Measurements from ENCODE around the gene VIM. TPM values are rescaled to one million over a fixed set of nuclear protein-coding genes. Genes with fewer than 3 reads are reported as not detected.

Gene VIM
- total and polyA plus RNA-seq, 4 experiments from 2014 or later: 309 to 696 (median 667) TPM

GRCh38 chr10:17208476-17208875 lies 19.6 kb upstream of the VIM start:
- Histone ChIP-seq H3K27me3 (ENCODE audit: insufficient read depth, low read length) (no peaks in the 10 kb centered on the region), H3K27ac (ENCODE audit: low read depth, low read length) (no peak overlapping the region), H3K9me3 (ENCODE audit: control insufficient read depth in 1 of 2, low read length in 2 of 2) (no peaks in the 10 kb centered on the region), H3K36me3 (ENCODE audit: insufficient read depth, low read length) (no peaks in the 10 kb centered on the region), H3K4me3 (ENCODE audit: low read length in 2 of 2) (no peak overlapping the region), H3K4me1 (ENCODE audit: insufficient read depth, low read length) (peaks cover 19% of the 10 kb centered on the region)
- Mint-ChIP-seq H3K27ac (peak overlapping the region in 5 of 7 donors; percentile 15 to 79 (median 52)), H3K27me3 (no peaks in the 10 kb centered on the region), H3K4me1 (peaks cover 7 to 34% (median 28%) of the 10 kb centered on the region in 4 donors), H3K9me3 (no peaks in the 10 kb centered on the region), H3K4me3 (no peak overlapping the region), H3K36me3 (peaks cover 7% of the 10 kb centered on the region in 2 donors)
- ChIA-PET POLR2A (ENCODE audit: partially characterized antibody) (interaction anchor here (11.4 kb wide), 1 partner anchor 23 kb away, joined by 483 read pairs; the partner anchor contains the start of gene VIM), CTCF (ENCODE audit: partially characterized antibody) (interaction anchor here (1.0 to 1.7 kb wide), 2 partner anchors 22 to 381 kb away, joined by 3 to 5 read pairs; no protein-coding TSS in a partner anchor)
- intact Hi-C loops (cut with micrococcal nuclease): no loop called here
- DNase-seq: no peak

- H3K27me3 Mint-ChIP-seq: no peaks in the 10 kb centered on the region
- no peak overlapping the region for H3K4me3 Mint-ChIP-seq
- Histone ChIP-seq H3K4me1 (ENCODE audit: insufficient read depth, low read length) (peaks cover 19% of the 10 kb centered on the region), H3K27me3 (ENCODE audit: insufficient read depth, low read length) (no peaks in the 10 kb centered on the region), H3K9me3 (ENCODE audit: control insufficient read depth in 1 of 2, low read length in 2 of 2) (no peaks in the 10 kb centered on the region), H3K36me3 (ENCODE audit: insufficient read depth, low read length) (no peaks in the 10 kb centered on the region), H3K27ac (ENCODE audit: low read depth, low read length) (no peak overlapping the region), H3K4me3 (ENCODE audit: low read length in 2 of 2) (no peak overlapping the region)
- DNase-seq: no peak
- ChIA-PET CTCF (ENCODE audit: partially characterized antibody) (interaction anchor here (1.0 to 1.7 kb wide), 2 partner anchors 21 to 382 kb away, joined by 3 to 5 read pairs; no protein-coding TSS in a partner anchor), POLR2A (ENCODE audit: partially characterized antibody) (interaction anchor here (11.4 kb wide), 1 partner anchor 22 kb away, joined by 483 read pairs; the partner anchor contains the start of gene VIM)
- no peaks in the 10 kb centered on the region for H3K9me3 Mint-ChIP-seq
- peaks cover 7 to 9% of the 10 kb centered on the region in 2 donors for H3K36me3 Mint-ChIP-seq
- peaks cover 7 to 30% (median 26%) of the 10 kb centered on the region in 4 donors for H3K4me1 Mint-ChIP-seq
- intact Hi-C loops (cut with micrococcal nuclease): no loop called here
- H3K27ac Mint-ChIP-seq: peak overlapping the region in 4 of 7 donors; percentile 0 to 54 (median 25)
These were observed 18.7 kb upstream of the VIM start for GRCh38 chr10:17209302-17209701.

GRCh38 chr10:17209881-17210280 lies 18.2 kb upstream of the VIM start:
- CTCF ChIA-PET (ENCODE audit: partially characterized antibody): interaction anchor here (1.7 kb wide), 1 partner anchor 20 kb away, joined by 5 read pairs; no protein-coding TSS in a partner anchor

GRCh38 chr10:17210361-17210760 lies 17.7 kb upstream of the VIM start:
- Histone ChIP-seq H3K4me1 (ENCODE audit: insufficient read depth, low read length) (peaks cover 18% of the 10 kb centered on the region), H3K36me3 (ENCODE audit: insufficient read depth, low read length) (no peaks in the 10 kb centered on the region), H3K27ac (ENCODE audit: low read depth, low read length) (no peak overlapping the region), H3K27me3 (ENCODE audit: insufficient read depth, low read length) (no peaks in the 10 kb centered on the region), H3K4me3 (ENCODE audit: low read length in 2 of 2) (no peak overlapping the region), H3K9me3 (ENCODE audit: control insufficient read depth in 1 of 2, low read length in 2 of 2) (no peaks in the 10 kb centered on the region)
- DNase-seq: no peak
- H3K4me3 Mint-ChIP-seq: no peak overlapping the region
- intact Hi-C loops (cut with micrococcal nuclease): no loop called here
- ChIA-PET CTCF (ENCODE audit: partially characterized antibody) (interaction anchor here (1.5 kb wide), 1 partner anchor 11 kb away, joined by 3 read pairs; no protein-coding TSS in a partner anchor), POLR2A (ENCODE audit: partially characterized antibody) (interaction anchor here (0.8 to 1.3 kb wide), 2 partner anchors 9 to 17 kb away, joined by 3 to 6 read pairs; partner anchors contain the start of gene TRDMT1)
- H3K27ac Mint-ChIP-seq: no peak overlapping the region
- H3K27me3 Mint-ChIP-seq: no peaks in the 10 kb centered on the region
- peaks cover 9 to 27% (median 22%) of the 10 kb centered on the region in 4 donors for H3K4me1 Mint-ChIP-seq
- peaks cover 11 to 13% of the 10 kb centered on the region in 2 donors for H3K36me3 Mint-ChIP-seq
- no peaks in the 10 kb centered on the region for H3K9me3 Mint-ChIP-seq

More at GRCh38 chr10:17209881-17210280, 18.2 kb upstream of the VIM start:
- Mint-ChIP-seq H3K4me3 (no peak overlapping the region), H3K27me3 (no peaks in the 10 kb centered on the region), H3K4me1 (peaks cover 9 to 27% (median 23%) of the 10 kb centered on the region in 4 donors), H3K27ac (no peak overlapping the region), H3K36me3 (peaks cover 10 to 13% of the 10 kb centered on the region in 2 donors), H3K9me3 (no peaks in the 10 kb centered on the region)
- no peaks in the 10 kb centered on the region for H3K36me3 ChIP-seq (ENCODE audit: insufficient read depth, low read length)
- no peak overlapping the region for H3K27ac ChIP-seq (ENCODE audit: low read depth, low read length)
- intact Hi-C loops (cut with micrococcal nuclease): no loop called here
- H3K9me3 ChIP-seq (ENCODE audit: control insufficient read depth in 1 of 2, low read length in 2 of 2): no peaks in the 10 kb centered on the region
- H3K4me3 ChIP-seq (ENCODE audit: low read length in 2 of 2): no peak overlapping the region
- H3K27me3 ChIP-seq (ENCODE audit: insufficient read depth, low read length): no peaks in the 10 kb centered on the region
- POLR2A ChIA-PET (ENCODE audit: partially characterized antibody): no interaction called here
- no peak for DNase-seq
- peaks cover 19% of the 10 kb centered on the region for H3K4me1 ChIP-seq (ENCODE audit: insufficient read depth, low read length)

- peaks cover 8 to 33% (median 13%) of the 10 kb centered on the region in 4 donors for H3K4me1 Mint-ChIP-seq
- no peaks in the 10 kb centered on the region for H3K27me3 Mint-ChIP-seq
- DNase-seq: no peak
- H3K4me1 ChIP-seq (ENCODE audit: insufficient read depth, low read length): peaks cover 17% of the 10 kb centered on the region
- ChIA-PET CTCF (ENCODE audit: partially characterized antibody) (interaction anchor here (2.5 kb wide), 1 partner anchor 18 kb away, joined by 11 read pairs; no protein-coding TSS in a partner anchor), POLR2A (ENCODE audit: partially characterized antibody) (interaction anchor here (2.2 to 3.0 kb wide), 2 partner anchors 11 to 17 kb away, joined by 14 to 18 read pairs; partner anchors contain the start of genes TRDMT1 and VIM)
- H3K27ac ChIP-seq (ENCODE audit: low read depth, low read length): no peak overlapping the region
- H3K36me3 ChIP-seq (ENCODE audit: insufficient read depth, low read length): no peaks in the 10 kb centered on the region
- peak overlapping the region in 2 of 7 donors; percentile 3 to 46 for H3K27ac Mint-ChIP-seq
- no peaks in the 10 kb centered on the region for H3K9me3 Mint-ChIP-seq
- H3K9me3 ChIP-seq (ENCODE audit: control insufficient read depth in 1 of 2, low read length in 2 of 2): no peaks in the 10 kb centered on the region
- H3K4me3 Mint-ChIP-seq: peak overlapping the region in 1 of 8 donors; percentile 27
- no peaks in the 10 kb centered on the region for H3K27me3 ChIP-seq (ENCODE audit: insufficient read depth, low read length)
- H3K4me3 ChIP-seq (ENCODE audit: low read length in 2 of 2): no peak overlapping the region
- H3K36me3 Mint-ChIP-seq: peaks cover 12 to 18% of the 10 kb centered on the region in 2 donors
- intact Hi-C loops (cut with micrococcal nuclease): no loop called here
These were observed 15.2 kb upstream of the VIM start for GRCh38 chr10:17212802-17213221.

GRCh38 chr10:17213646-17214349 lies 14.2 kb upstream of the VIM start:
- Mint-ChIP-seq H3K4me1 (peaks cover 8 to 33% (median 12%) of the 10 kb centered on the region in 4 donors), H3K27me3 (no peaks in the 10 kb centered on the region), H3K4me3 (no peak overlapping the region), H3K36me3 (peaks cover 17 to 23% of the 10 kb centered on the region in 2 donors), H3K27ac (peak overlapping the region in 4 of 7 donors; percentile 6 to 19 (median 11)), H3K9me3 (no peaks in the 10 kb centered on the region)
- CTCF ChIA-PET (ENCODE audit: partially characterized antibody): interaction anchor here (0.7 to 2.5 kb wide), 2 partner anchors 17 to 36 kb away, joined by 3 to 11 read pairs; no protein-coding TSS in a partner anchor
- no peak overlapping the region for H3K4me3 ChIP-seq (ENCODE audit: low read length in 2 of 2)
- H3K27ac ChIP-seq (ENCODE audit: low read depth, low read length): no peak overlapping the region
- H3K27me3 ChIP-seq (ENCODE audit: insufficient read depth, low read length): no peaks in the 10 kb centered on the region
- no peak for DNase-seq
- H3K9me3 ChIP-seq (ENCODE audit: control insufficient read depth in 1 of 2, low read length in 2 of 2): no peaks in the 10 kb centered on the region
- H3K4me1 ChIP-seq (ENCODE audit: insufficient read depth, low read length): peaks cover 17% of the 10 kb centered on the region
- POLR2A ChIA-PET (ENCODE audit: partially characterized antibody): interaction anchor here (0.8 to 3.0 kb wide), 3 partner anchors 12 to 16 kb away, joined by 3 to 18 read pairs (median 14); partner anchors contain the start of genes TRDMT1 and VIM
- no peaks in the 10 kb centered on the region for H3K36me3 ChIP-seq (ENCODE audit: insufficient read depth, low read length)
- intact Hi-C loops (cut with micrococcal nuclease): no loop called here

GRCh38 chr10:17214526-17214925 lies 13.5 kb upstream of the VIM start:
- Mint-ChIP-seq H3K9me3 (no peaks in the 10 kb centered on the region), H3K27ac (peak overlapping the region in 3 of 7 donors; percentile 35 to 70 (median 45)), H3K4me1 (peaks cover 8 to 33% (median 9%) of the 10 kb centered on the region in 4 donors), H3K27me3 (no peaks in the 10 kb centered on the region), H3K4me3 (no peak overlapping the region), H3K36me3 (peaks cover 17 to 24% of the 10 kb centered on the region in 2 donors)
- H3K4me3 ChIP-seq (ENCODE audit: low read length in 2 of 2): no peak overlapping the region
- no peak overlapping the region for H3K27ac ChIP-seq (ENCODE audit: low read depth, low read length)
- intact Hi-C loops (cut with micrococcal nuclease): no loop called here
- H3K9me3 ChIP-seq (ENCODE audit: control insufficient read depth in 1 of 2, low read length in 2 of 2): no peaks in the 10 kb centered on the region
- H3K27me3 ChIP-seq (ENCODE audit: insufficient read depth, low read length): no peaks in the 10 kb centered on the region
- no peaks in the 10 kb centered on the region for H3K36me3 ChIP-seq (ENCODE audit: insufficient read depth, low read length)
- no peak for DNase-seq
- POLR2A ChIA-PET (ENCODE audit: partially characterized antibody): interaction anchor here (2.2 to 2.8 kb wide), 2 partner anchors 13 to 14 kb away, joined by 14 to 41 read pairs; partner anchors contain the start of genes TRDMT1 and VIM
- peaks cover 17% of the 10 kb centered on the region for H3K4me1 ChIP-seq (ENCODE audit: insufficient read depth, low read length)
- CTCF ChIA-PET (ENCODE audit: partially characterized antibody): interaction anchor here (0.7 to 1.3 kb wide), 2 partner anchors 15 to 36 kb away, joined by 3 to 7 read pairs; no protein-coding TSS in a partner anchor

Measured in CD4-positive, alpha-beta memory T cell (primary cell).